Colonic mucosa (tissue), 4 donors: Measurements from ENCODE around the gene RIMBP2. TPM values are rescaled to one million over a fixed set of nuclear protein-coding genes. Genes with fewer than 3 reads are reported as not detected.

Experiments used
- DNase-seq: peaks from one replicate; pipeline ENCODE4 v3.0.0-alpha.2; 2020
- H3K27ac ChIP-seq: fragments of 200-600 bp; one replicate; pipeline ENCODE4 v1.8.0; 2021
- H3K27me3 ChIP-seq: fragments of 200-600 bp; one replicate; pipeline ENCODE4 v1.8.0; 2021
- H3K36me3 ChIP-seq: fragments of 200-600 bp; one replicate; pipeline ENCODE4 v1.8.0; 2021
- H3K4me1 ChIP-seq: fragments of 200-600 bp; one replicate; pipeline ENCODE4 v1.8.0; 2021; ENCODE audit warnings: mild to moderate bottlenecking
- H3K4me3 ChIP-seq: fragments of 200-600 bp; one replicate; pipeline ENCODE4 v1.8.0; 2021
- H3K9ac ChIP-seq, 2 donors: one replicate each; pipeline ENCODE4 v1.7.0; 2013; ENCODE audit warnings: control low read depth in 2 of 2, low read depth in 2 of 2, low read length in 2 of 2
- H3K9me3 ChIP-seq: fragments of 200-600 bp; one replicate; pipeline ENCODE4 v1.8.0; 2021
- intact Hi-C: fragments of 100-400 bp; cut with DNase I; formaldehyde crosslinking; loops from one replicate; pipeline ENCODE4 v1.14.1; 2022
- total RNA-seq, 2 donors: library from RNA; stranded (reverse); fragmentation: NEBNext Ultra II Directional in 1 of 2; extraction: Animal tissue kit (Norgen Biotek cat#: 25700) in 1 of 2; gene quantifications; one replicate each; pipeline ENCODE4 v1.2.1, GENCODE V29; 2021
- TF ChIP-seq, protein P1 (sequence below): fragments of 200-600 bp; IDR thresholded peaks from one replicate; pipeline ENCODE4 v1.8.0; 2022; ENCODE audit warnings: antibody characterized with exemption, mild to moderate bottlenecking
- donor health status: healthy.
- donor health status: DM: no; HTN: no; CAD: no.
- donor health status: DM: no; HTN: no; CAD: no.

Gene RIMBP2
- total RNA-seq, 2 donors from 2014 or later = 4.8 to 5.6 TPM

DNA sequence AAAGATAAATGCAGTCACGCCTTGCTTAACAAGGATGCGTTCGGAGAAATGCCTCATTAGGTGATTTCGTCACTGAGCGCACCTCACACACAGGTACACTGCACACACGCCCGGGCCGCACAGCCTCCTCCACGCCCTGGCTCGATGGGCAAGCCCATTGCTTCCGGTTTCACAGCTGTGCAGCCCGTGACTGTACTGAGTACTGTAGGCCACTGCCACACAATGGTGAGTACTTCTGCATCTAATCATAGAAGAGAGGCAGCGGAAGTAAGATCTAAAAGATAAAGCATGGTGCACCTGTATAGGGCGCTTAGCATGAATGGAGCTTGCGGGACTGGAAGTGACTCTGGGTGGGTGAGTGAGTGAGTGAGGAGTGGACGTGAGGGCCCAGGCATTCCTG, 4.3 kb downstream of the RIMBP2 start:
- no peak overlapping the region for H3K27ac ChIP-seq
- H3K4me3 ChIP-seq = no peak overlapping the region
- no peaks in the 10 kb centered on the region for H3K9me3 ChIP-seq
- H3K36me3 ChIP-seq = no peaks in the 10 kb centered on the region
- H3K4me1 ChIP-seq = no peaks in the 10 kb centered on the region
- no peak overlapping the region for H3K9ac ChIP-seq
- no peak for DNase-seq
- TF ChIP-seq, protein P1, sequence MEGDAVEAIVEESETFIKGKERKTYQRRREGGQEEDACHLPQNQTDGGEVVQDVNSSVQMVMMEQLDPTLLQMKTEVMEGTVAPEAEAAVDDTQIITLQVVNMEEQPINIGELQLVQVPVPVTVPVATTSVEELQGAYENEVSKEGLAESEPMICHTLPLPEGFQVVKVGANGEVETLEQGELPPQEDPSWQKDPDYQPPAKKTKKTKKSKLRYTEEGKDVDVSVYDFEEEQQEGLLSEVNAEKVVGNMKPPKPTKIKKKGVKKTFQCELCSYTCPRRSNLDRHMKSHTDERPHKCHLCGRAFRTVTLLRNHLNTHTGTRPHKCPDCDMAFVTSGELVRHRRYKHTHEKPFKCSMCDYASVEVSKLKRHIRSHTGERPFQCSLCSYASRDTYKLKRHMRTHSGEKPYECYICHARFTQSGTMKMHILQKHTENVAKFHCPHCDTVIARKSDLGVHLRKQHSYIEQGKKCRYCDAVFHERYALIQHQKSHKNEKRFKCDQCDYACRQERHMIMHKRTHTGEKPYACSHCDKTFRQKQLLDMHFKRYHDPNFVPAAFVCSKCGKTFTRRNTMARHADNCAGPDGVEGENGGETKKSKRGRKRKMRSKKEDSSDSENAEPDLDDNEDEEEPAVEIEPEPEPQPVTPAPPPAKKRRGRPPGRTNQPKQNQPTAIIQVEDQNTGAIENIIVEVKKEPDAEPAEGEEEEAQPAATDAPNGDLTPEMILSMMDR = no peak
- intact Hi-C loops = no loop called here
- H3K27me3 ChIP-seq = peaks cover 21% of the 10 kb centered on the region

- DNase-seq = no peak
- Histone ChIP-seq H3K4me3 (no peak overlapping the region), H3K9ac (no peak overlapping the region), H3K27ac (no peak overlapping the region), H3K27me3 (peaks cover 18% of the 10 kb centered on the region), H3K36me3 (no peaks in the 10 kb centered on the region), H3K9me3 (no peaks in the 10 kb centered on the region), H3K4me1 (no peaks in the 10 kb centered on the region)
- TF ChIP-seq, protein P1 = no peak
- intact Hi-C loops = no loop called here
Observed at GRCh38 chr12:130710733-130711080, 5.4 kb downstream of the RIMBP2 start.

- no peak for DNase-seq
Observed at GRCh38 chr12:130709971-130710732, 5.9 kb downstream of the RIMBP2 start.

GRCh38 chr12:130709151-130709970, 6.7 kb downstream of the RIMBP2 start:
- Histone ChIP-seq H3K9ac (no peak overlapping the region), H3K9me3 (no peaks in the 10 kb centered on the region), H3K27ac (no peak overlapping the region), H3K4me3 (no peak overlapping the region), H3K36me3 (no peaks in the 10 kb centered on the region), H3K4me1 (no peaks in the 10 kb centered on the region), H3K27me3 (peaks cover 7% of the 10 kb centered on the region)
- intact Hi-C loops = no loop called here
- TF ChIP-seq, protein P1 = no peak
- no peak for DNase-seq

More at GRCh38 chr12:130709971-130710732, 5.9 kb downstream of the RIMBP2 start:
- Histone ChIP-seq H3K9me3 (no peaks in the 10 kb centered on the region), H3K27me3 (peaks cover 15% of the 10 kb centered on the region), H3K36me3 (no peaks in the 10 kb centered on the region), H3K27ac (no peak overlapping the region), H3K4me3 (no peak overlapping the region), H3K4me1 (no peaks in the 10 kb centered on the region), H3K9ac (no peak overlapping the region)
- TF ChIP-seq, protein P1 = no peak
- intact Hi-C loops = no loop called here

DNA sequence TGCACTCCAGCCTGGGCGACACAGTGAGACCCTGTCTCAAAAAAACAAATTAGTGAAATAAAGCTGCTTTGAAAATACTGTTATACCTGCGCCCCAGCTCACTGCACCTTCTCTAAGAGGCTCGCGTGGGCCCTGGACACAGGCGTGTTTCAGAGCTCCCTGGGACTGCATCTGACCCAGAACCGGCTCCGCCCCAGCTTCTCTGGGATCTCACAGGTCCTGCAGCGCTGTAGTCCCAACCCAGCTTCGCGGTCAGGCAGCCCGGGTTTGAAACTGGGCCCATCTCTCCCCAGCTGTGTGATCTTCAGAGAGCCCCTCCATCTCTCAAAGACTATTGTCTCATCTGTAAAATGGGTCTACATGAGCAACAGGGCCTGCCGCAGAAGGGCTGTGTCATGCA, 7.5 kb downstream of the RIMBP2 start:
- H3K27ac ChIP-seq = no peak overlapping the region
- H3K9me3 ChIP-seq = no peaks in the 10 kb centered on the region
- H3K9ac ChIP-seq = no peak overlapping the region
- no peak for DNase-seq
- H3K4me1 ChIP-seq = no peaks in the 10 kb centered on the region
- H3K27me3 ChIP-seq = no peaks in the 10 kb centered on the region
- TF ChIP-seq, protein P1 = no peak
- intact Hi-C loops = no loop called here
- H3K4me3 ChIP-seq = no peak overlapping the region
- H3K36me3 ChIP-seq = no peaks in the 10 kb centered on the region
